GM18526 (cell line): Measurements from ENCODE around the gene EZH2.

Experiments
- POLR2A ChIP-seq: IDR thresholded peaks from 3 replicates; pipeline ENCODE4 v1.6.1; 2011; ENCODE audit not compliant: insufficient read length; ENCODE audit errors: extremely low read depth

The EZH2 gene

DNA sequence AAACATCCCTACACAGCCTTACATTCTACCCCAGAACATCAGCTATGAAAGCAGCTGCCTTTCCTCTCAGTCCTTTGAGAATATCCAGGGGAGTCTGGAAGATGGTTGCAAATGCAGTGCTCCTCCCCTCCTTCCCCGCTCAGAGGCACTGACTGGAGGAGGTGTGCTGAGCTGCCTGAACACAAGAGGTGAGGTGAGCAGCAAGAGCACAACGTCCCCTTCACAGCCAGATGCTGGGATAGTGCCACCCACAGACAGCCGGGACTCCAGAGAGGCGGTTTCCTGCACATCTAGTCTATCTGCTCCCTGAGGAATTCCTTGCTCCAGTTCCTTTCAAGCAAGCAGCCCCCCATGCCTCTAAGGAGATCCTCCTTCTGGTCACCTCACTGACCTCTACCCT, 74.2 kb downstream of the EZH2 start:
- no peak for TF ChIP-seq POLR2A

GRCh38 chr7:148807436-148807835, 76.7 kb downstream of the EZH2 start:
- no peak for TF ChIP-seq POLR2A

- TF ChIP-seq POLR2A, result no peak
Measured at GRCh38 chr7:148806187-148806586, 77.9 kb downstream of the EZH2 start.

DNA sequence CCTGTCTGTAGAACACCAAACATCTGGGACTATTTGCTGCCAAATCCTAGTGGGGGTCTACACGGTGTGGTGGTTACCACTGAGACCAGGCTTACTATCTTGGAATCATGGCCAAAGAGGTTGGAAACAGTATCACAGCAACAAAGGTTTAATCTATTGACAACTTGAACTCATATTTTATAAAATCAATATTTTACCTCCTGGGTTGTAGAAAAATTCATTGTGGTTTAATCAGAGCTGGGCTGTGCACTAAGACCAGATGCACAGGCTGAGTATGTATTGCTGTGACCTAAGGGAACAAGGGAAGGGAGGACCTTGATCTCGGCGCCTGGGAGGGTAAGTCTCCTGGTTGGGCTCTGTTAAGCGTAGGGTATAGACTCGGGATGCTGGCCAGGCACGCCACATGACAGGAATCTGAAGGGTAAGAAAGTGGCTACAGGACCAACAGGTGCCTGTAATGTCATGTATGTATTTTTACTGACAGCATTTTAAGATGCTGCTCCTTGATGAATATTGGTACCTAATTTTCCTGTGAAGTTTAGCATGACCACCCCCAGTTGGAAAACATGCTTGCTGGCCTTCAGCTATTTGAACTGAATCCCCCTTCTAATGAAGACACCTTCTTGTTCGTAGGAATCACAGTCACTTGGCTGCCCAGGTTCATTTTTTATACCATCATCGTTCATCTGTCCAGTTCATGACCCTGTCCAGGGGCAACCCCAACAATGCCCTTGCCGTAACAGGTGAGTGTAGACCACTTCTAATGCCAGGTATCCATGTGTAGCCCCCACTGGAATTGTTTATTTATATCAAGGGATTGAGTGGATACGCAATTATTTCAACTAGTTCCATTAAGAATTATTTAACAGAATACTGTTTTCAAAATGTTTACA, 79.5 kb downstream of the EZH2 start:
- no peak for TF ChIP-seq POLR2A

DNA sequence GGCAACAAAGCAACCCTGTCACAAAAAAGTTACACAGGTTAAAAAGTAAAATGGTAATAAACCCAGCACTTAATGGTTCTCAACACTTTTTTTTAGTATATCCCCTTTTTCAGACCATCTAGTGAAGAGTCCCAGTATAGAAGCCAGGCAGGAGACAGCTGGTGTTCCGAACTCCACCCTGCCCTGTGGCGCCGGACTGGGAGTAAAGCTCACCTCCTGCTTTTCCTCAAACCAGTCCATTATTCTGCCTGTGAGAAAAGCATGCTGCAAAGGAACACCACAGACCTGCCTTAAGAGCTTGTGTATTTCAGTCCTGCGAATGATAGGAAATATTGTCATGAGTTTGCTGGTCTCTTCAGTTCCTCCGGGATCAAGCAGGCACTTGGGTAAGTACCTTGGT, 81.0 kb downstream of the EZH2 start:
- no peak for TF ChIP-seq POLR2A

GRCh38 chr7:148802101-148802493, 82.0 kb downstream of the EZH2 start:
- no peak for TF ChIP-seq POLR2A

- TF ChIP-seq POLR2A, result no peak
Measured at GRCh38 chr7:148800677-148801076, 83.4 kb downstream of the EZH2 start.

DNA sequence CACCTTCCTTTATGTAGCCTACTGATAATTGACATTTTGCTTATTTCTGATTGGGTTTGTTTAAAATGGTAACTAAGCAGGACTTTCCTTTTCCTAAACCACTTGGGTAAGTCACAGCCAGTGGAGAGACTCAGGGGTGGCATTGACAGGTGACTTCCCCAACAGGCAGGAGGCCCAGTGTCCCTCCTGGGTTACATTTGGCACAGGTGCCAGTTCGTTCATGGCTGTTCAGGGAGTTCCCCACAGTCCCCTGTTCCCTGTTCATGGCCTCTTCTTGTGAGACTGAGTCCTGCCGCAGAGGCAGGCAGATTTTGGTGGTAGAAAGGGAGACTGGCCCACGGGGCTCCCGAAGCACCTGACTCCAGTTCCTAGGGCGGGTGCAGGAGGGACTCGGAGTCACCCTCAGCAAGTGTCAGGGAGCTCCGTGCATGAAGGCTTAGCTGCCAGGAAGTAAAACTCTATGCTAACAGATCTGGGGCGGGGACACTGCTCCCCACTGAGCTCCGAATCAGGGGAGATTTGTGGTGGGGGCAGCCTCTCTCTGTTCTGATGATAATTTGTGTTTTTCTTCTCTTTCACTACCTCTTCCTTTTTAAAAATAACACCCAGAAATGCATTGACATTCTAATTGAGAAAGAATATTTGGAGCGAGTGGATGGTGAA, 84.1 kb downstream of the EZH2 start:
- no peak for TF ChIP-seq POLR2A

DNA sequence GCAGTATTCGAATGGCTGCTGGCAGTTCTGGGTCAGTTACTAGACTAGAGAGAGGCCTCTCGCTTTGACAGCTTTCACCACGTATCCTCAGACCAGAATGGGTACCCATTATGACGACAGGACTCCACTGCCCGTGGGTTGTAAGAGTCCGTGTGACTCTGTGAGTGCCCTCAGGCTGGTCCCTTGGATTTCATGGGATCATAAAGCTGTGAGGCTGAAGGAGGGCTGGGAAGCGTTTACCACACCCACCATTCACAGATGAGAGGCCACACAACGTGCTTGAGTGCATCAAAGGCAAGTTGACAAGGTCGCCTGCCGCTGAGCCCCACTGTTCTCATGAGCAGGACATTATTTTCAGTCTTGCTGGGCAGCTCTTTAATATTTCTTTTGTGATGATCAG, 87.2 kb downstream of the EZH2 start:
- TF ChIP-seq POLR2A, result no peak

DNA sequence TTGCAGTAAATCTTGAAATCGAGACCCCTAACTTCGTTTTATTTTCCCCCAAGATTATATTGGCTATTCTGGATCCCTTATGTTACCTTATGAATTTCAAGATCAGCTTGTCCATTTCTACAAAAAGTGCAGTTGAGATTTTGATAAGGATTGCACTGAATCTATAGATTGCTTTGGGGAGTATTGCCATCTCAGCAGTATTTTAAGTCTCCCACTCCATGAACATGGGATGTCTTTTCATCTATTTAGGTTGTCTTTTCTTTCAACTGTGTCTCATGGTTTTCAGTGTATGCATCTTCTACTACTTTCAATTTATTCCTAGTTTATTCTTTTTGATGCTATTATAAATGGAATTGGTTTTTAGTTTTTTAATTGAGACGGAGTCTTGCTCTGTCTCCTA, 89.6 kb downstream of the EZH2 start:
- no peak for TF ChIP-seq POLR2A

DNA sequence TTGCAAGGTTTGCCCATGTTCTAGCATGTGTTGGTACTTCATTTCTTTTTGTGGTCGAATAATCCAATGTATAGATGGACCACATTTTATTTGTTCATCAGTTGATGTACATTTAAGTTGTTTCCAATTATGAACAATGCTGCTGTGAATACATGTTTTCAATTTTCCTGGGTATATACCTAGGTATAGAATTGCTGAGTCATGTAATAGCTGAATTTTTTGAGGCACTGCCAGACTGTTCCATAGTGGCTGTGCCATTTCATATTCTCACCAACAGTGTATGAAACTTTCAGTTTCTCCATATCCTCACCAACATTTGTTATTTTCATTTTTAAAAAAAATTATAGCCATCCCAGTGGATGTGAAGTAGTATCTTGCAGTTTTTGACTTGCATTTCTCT, 90.5 kb downstream of the EZH2 start:
- TF ChIP-seq POLR2A, result no peak

DNA sequence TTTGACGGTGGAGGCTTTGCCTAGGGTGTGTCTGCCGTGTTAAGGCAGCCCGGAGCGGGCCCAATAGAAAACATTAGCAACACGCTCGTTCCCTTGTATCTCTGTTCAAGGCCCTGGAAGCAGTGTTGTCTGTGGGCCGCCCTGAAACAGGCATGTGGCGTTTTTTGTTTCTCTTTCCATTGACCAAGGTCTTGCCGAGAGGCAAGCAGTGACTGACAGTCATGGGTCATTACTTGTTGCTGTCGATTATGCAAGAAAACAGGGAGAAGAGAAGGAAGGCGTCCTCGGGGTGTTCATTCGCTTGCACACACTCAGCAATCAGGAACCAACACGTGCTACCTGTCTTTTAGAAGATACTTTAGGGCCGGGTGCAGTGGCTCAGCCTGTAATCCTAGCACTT, 92.5 kb downstream of the EZH2 start:
- TF ChIP-seq POLR2A, result no peak

- no peak for TF ChIP-seq POLR2A
Measured at GRCh38 chr7:148790850-148791249, 93.2 kb downstream of the EZH2 start.

DNA sequence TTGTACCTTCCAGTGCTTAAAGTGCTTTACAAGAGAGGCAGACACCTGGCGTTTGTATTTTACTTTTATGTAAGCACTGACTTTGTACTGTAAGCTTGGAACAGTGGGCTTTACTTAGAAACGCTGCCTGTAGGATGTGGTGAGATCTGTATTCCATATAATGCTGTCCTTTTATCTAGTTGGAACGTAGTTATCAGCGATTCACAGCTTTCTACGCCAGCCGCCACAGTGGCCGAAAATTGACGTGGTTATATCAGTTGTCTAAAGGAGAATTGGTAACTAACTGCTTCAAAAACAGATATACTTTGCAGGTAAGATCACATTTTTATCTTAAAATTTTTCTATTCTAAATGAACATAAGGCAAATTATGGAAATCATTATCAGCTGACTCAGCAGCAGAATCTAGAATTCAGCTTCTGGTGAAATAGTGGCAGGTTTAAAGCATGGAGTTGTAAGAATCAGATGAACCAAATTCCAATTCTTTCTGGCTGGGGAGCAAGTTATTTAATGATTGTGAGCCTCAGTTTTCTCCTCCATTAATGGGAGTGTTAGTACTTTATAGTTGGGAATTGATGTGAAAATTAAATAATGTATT, 93.9 kb downstream of the EZH2 start:
- TF ChIP-seq POLR2A, result no peak

- no peak for TF ChIP-seq POLR2A
Measured at GRCh38 chr7:148789220-148789619, 94.9 kb downstream of the EZH2 start.
